HG02759 (cell line): ENCODE results near the gene PHF24.
"Not testable (repeated sequence)": the region's sequence is repeated elsewhere in the genome, so short reads cannot be mapped to it uniquely, and the experiment has no call there.

Experiments used
- ATAC-seq: cut with Tn5 transposase; IDR thresholded peaks from one replicate; pipeline ENCODE4 v1.9.1; 2021; ENCODE audit warnings: mild to moderate bottlenecking, moderate library complexity; ENCODE audit not compliant: unreplicated experiment

The PHF24 gene

GRCh38 chr9:34957492-34958410 lies at the start of gene PHF24:
PHF24 (plus strand) TSS chr9:34958285; CDS start chr9:34971299, 13,014 bp downstream.
- ATAC-seq: peak; percentile 55

- no peak for ATAC-seq
These were observed 31.0 kb upstream of the PHF24 start for GRCh38 chr9:34927061-34927460.

- no peak for ATAC-seq
These were observed 29.2 kb upstream of the PHF24 start for GRCh38 chr9:34928921-34929320.

GRCh38 chr9:34929506-34930102 lies 28.5 kb upstream of the PHF24 start:
- ATAC-seq: no peak

- not testable (repeated sequence) for ATAC-seq
These were observed 18.1 kb upstream of the PHF24 start for GRCh38 chr9:34939989-34940388.

GRCh38 chr9:34948451-34948850 lies 9.6 kb upstream of the PHF24 start:
- no peak for ATAC-seq

GRCh38 chr9:34954225-34954624 lies 3.9 kb upstream of the PHF24 start:
- no peak for ATAC-seq

GRCh38 chr9:34956066-34956465 lies 2.0 kb upstream of the PHF24 start:
- ATAC-seq: not testable (repeated sequence)

- no peak for ATAC-seq
These were observed 1.4 kb upstream of the PHF24 start for GRCh38 chr9:34956648-34957047.

GRCh38 chr9:34958411-34958982 lies 412 bp downstream of the PHF24 start:
- peak; percentile 9 for ATAC-seq

GRCh38 chr9:34959461-34959860 lies 1.4 kb downstream of the PHF24 start:
- ATAC-seq: no peak

GRCh38 chr9:34961574-34962490 lies 3.7 kb downstream of the PHF24 start:
- no peak for ATAC-seq

GRCh38 chr9:34962546-34962945 lies 4.5 kb downstream of the PHF24 start:
- no peak for ATAC-seq

- no peak for ATAC-seq
These were observed 5.5 kb downstream of the PHF24 start for GRCh38 chr9:34963552-34963951.

GRCh38 chr9:34964458-34964857 lies 6.4 kb downstream of the PHF24 start:
- ATAC-seq: no peak

- ATAC-seq: no peak
These were observed 13.2 kb downstream of the PHF24 start for GRCh38 chr9:34971146-34971811.

GRCh38 chr9:34974664-34975063 lies 16.6 kb downstream of the PHF24 start:
- ATAC-seq: no peak

GRCh38 chr9:34976441-34976840 lies 18.4 kb downstream of the PHF24 start:
- ATAC-seq: no peak

- no peak for ATAC-seq
These were observed 18.9 kb downstream of the PHF24 start for GRCh38 chr9:34976992-34977391.

- ATAC-seq: no peak
These were observed 22.2 kb downstream of the PHF24 start for GRCh38 chr9:34980181-34980761.
